DND-41 (cell line): ENCODE measurements around the gene TIMM8A.
"Not testable (repeated sequence)": the region's sequence is repeated elsewhere in the genome, so short reads cannot be mapped to it uniquely, and the experiment has no call there.

Source experiments
- ATAC-seq: fragments of 200-7000 bp; cut with Tn5 transposase; 3 replicates; pipeline ENCODE4 v1.9.1; 2021; ENCODE audit warnings: low read depth; ENCODE audit not compliant: insufficient read depth
- DNase-seq: peaks from one replicate; pipeline ENCODE4 v3.0.0-alpha.2; 2020
- H2AFZ ChIP-seq: 2 replicates; pipeline ENCODE4 v1.6.0; 2012; ENCODE audit warnings: low read depth, low read length
- H3K27ac ChIP-seq: 2 replicates; pipeline ENCODE4 v1.5.1; 2012; ENCODE audit warnings: low read length, inconsistent platforms
- H3K27me3 ChIP-seq: fragments of 200-600 bp; sonication (generic); 2 replicates; pipeline ENCODE4 v1.6.0; 2012; ENCODE audit warnings: low read length, mild to moderate bottlenecking, inconsistent platforms; ENCODE audit not compliant: insufficient read depth, poor library complexity
- H3K36me3 ChIP-seq: 2 replicates; pipeline ENCODE4 v1.5.1; 2012; ENCODE audit warnings: low read length, inconsistent platforms; ENCODE audit not compliant: insufficient read depth
- H3K4me1 ChIP-seq: 2 replicates; pipeline ENCODE4 v1.5.1; 2012; ENCODE audit warnings: mild to moderate bottlenecking, low read length; ENCODE audit not compliant: insufficient read depth
- H3K4me2 ChIP-seq: 2 replicates; pipeline ENCODE4 v1.6.0; 2012; ENCODE audit warnings: mild to moderate bottlenecking, moderate library complexity, low read length, inconsistent platforms; ENCODE audit not compliant: insufficient read depth
- H3K4me3 ChIP-seq, 2 experiments: fragments of 200-600 bp in 1 of 2; shearing (Covaris generic) in 1 of 2; 2 replicates each; pipeline ENCODE4 v1.5.1; 2012 to 2016; ENCODE audit warnings: inconsistent platforms in 2 of 2, low read length in 2 of 2, mild to moderate bottlenecking in 2 of 2, low read depth in 1 of 2, moderate library complexity in 1 of 2
- H3K79me2 ChIP-seq: 2 replicates; pipeline ENCODE4 v1.6.0; 2012; ENCODE audit warnings: low read length, inconsistent platforms; ENCODE audit not compliant: insufficient read depth
- H3K9ac ChIP-seq: 2 replicates; pipeline ENCODE4 v1.6.0; 2012; ENCODE audit warnings: low read depth, mild to moderate bottlenecking, inconsistent platforms, low read length, moderate library complexity
- H3K9me3 ChIP-seq: 2 replicates; pipeline ENCODE4 v1.5.1; 2012; ENCODE audit warnings: low read length, moderate library complexity, mild to moderate bottlenecking, inconsistent platforms; ENCODE audit not compliant: insufficient read depth, severe bottlenecking
- H4K20me1 ChIP-seq: 2 replicates; pipeline ENCODE4 v1.6.0; 2012; ENCODE audit warnings: low read length; ENCODE audit not compliant: insufficient read depth
- CTCF ChIP-seq: IDR thresholded peaks from 2 replicates; pipeline ENCODE4 v1.5.1; 2012; ENCODE audit warnings: borderline replicate concordance, low read length, moderate library complexity, mild to moderate bottlenecking; ENCODE audit not compliant: poor library complexity, severe bottlenecking; ENCODE audit errors: extremely low read depth
- EZH2 ChIP-seq: IDR thresholded peaks from 3 replicates; pipeline ENCODE4 v1.6.1; 2012; ENCODE audit warnings: borderline replicate concordance, low read depth, mild to moderate bottlenecking, moderate library complexity, low read length, inconsistent platforms; ENCODE audit not compliant: severe bottlenecking

TIMM8A gene

GRCh38 chrX:101347859-101348451, 587 bp downstream of the TIMM8A start:
- ATAC-seq (peak; percentile 10; the same call in 2 of the 3 replicates), DNase-seq (no peak)
- Histone ChIP-seq H3K9ac (peak overlapping the region; percentile 64), H2AFZ (peak overlapping the region; percentile 90), H3K9me3 (no peaks in the 10 kb centered on the region), H3K4me1 (peaks cover 24% of the 10 kb centered on the region), H3K79me2 (peaks cover 32% of the 10 kb centered on the region), H3K4me3 (peak overlapping the region; percentile 69 to 91; a peak in 3 of 4 replicates), H3K27me3 (no peaks in the 10 kb centered on the region), H3K36me3 (peaks cover 8% of the 10 kb centered on the region; the same call in 1 of the 2 replicates), H4K20me1 (no peaks in the 10 kb centered on the region), H3K4me2 (peak overlapping the region; percentile 82), H3K27ac (peak overlapping the region; percentile 87)
- TF ChIP-seq CTCF (no peak), EZH2 (no peak)

- H3K4me2 ChIP-seq = no peak overlapping the region
- H3K9ac ChIP-seq = no peak overlapping the region
- no peaks in the 10 kb centered on the region for H3K9me3 ChIP-seq
- H3K36me3 ChIP-seq = no peaks in the 10 kb centered on the region
- H4K20me1 ChIP-seq = no peaks in the 10 kb centered on the region
- no peak overlapping the region for H3K27ac ChIP-seq
- H3K27me3 ChIP-seq = no peaks in the 10 kb centered on the region
- no peak for DNase-seq
- H3K4me1 ChIP-seq = no peaks in the 10 kb centered on the region
- no peak overlapping the region for H2AFZ ChIP-seq
- ATAC-seq = no peak
- H3K4me3 ChIP-seq = no peak overlapping the region
- H3K79me2 ChIP-seq = no peaks in the 10 kb centered on the region
- TF ChIP-seq EZH2 (no peak), CTCF (no peak)
Measured at GRCh38 chrX:101337776-101338271, 10.7 kb downstream of the TIMM8A start.

- not testable (repeated sequence) for H3K27me3 ChIP-seq, H4K20me1 ChIP-seq, H2AFZ ChIP-seq, H3K9me3 ChIP-seq, H3K4me1 ChIP-seq, H3K36me3 ChIP-seq, ATAC-seq, H3K79me2 ChIP-seq, H3K4me2 ChIP-seq, DNase-seq, H3K27ac ChIP-seq, H3K9ac ChIP-seq, H3K4me3 ChIP-seq
Measured at GRCh38 chrX:101334310-101334709, 14.2 kb downstream of the TIMM8A start.

- not testable (repeated sequence) for H3K27ac ChIP-seq, H3K4me3 ChIP-seq, H3K9me3 ChIP-seq, H3K79me2 ChIP-seq, H3K27me3 ChIP-seq, H3K4me1 ChIP-seq, H3K9ac ChIP-seq, H2AFZ ChIP-seq, ATAC-seq, H3K36me3 ChIP-seq, H4K20me1 ChIP-seq, H3K4me2 ChIP-seq
- DNase-seq = peak; percentile 40
Measured at GRCh38 chrX:101326600-101326999, 21.9 kb downstream of the TIMM8A start.
